OCI-LY1 (cell line): ENCODE measurements around the gene ACAP2.

ENCODE experiments used
- H2AFZ ChIP-seq: fragments of 200-600 bp; sonication (generic), shearing (Covaris generic); 2 replicates; pipeline ENCODE4 v1.6.0; 2014; ENCODE audit warnings: antibody characterized with exemption, mild to moderate bottlenecking, low read length
- H3F3A ChIP-seq: fragments of 200-600 bp; sonication (generic), shearing (Covaris generic); 2 replicates; pipeline ENCODE4 v1.6.0; 2014; ENCODE audit warnings: mild to moderate bottlenecking, antibody characterized with exemption, low read length, moderate library complexity; ENCODE audit not compliant: insufficient read depth
- H3K27ac ChIP-seq: fragments of 200-600 bp; sonication (generic); 2 replicates; pipeline ENCODE4 v1.5.1; 2014; ENCODE audit warnings: low read length, mixed run types, mild to moderate bottlenecking, low read depth; ENCODE audit not compliant: poor library complexity, severe bottlenecking
- H3K27me3 ChIP-seq: fragments of 200-600 bp; sonication (generic); 2 replicates; pipeline ENCODE4 v1.6.0; 2014; ENCODE audit warnings: antibody characterized with exemption, mild to moderate bottlenecking, low read length, moderate library complexity; ENCODE audit not compliant: insufficient read depth
- H3K36me3 ChIP-seq: fragments of 200-600 bp; sonication (generic); 2 replicates; pipeline ENCODE4 v1.6.1; 2014; ENCODE audit warnings: mild to moderate bottlenecking, antibody characterized with exemption, low read length, moderate library complexity, mixed read lengths; ENCODE audit not compliant: insufficient read depth
- H3K4me1 ChIP-seq: fragments of 200-600 bp; sonication (generic); 2 replicates; pipeline ENCODE4 v1.5.1; 2014; ENCODE audit warnings: mild to moderate bottlenecking, low read length, moderate library complexity; ENCODE audit not compliant: insufficient read depth, severe bottlenecking
- H3K4me2 ChIP-seq: fragments of 200-600 bp; sonication (generic), shearing (Covaris generic); 2 replicates; pipeline ENCODE4 v1.6.1; 2014; ENCODE audit warnings: low read length
- H3K4me3 ChIP-seq: fragments of 200-600 bp; sonication (generic); 2 replicates; pipeline ENCODE4 v1.5.1; 2014; ENCODE audit warnings: low read length, low read depth, mild to moderate bottlenecking, mixed read lengths; ENCODE audit not compliant: poor library complexity, severe bottlenecking
- H3K79me2 ChIP-seq: fragments of 200-600 bp; shearing (Covaris generic); 2 replicates; pipeline ENCODE4 v1.6.1; 2016; ENCODE audit warnings: mixed run types, low read length, mixed read lengths; ENCODE audit not compliant: insufficient read depth
- H3K9ac ChIP-seq: fragments of 200-600 bp; sonication (generic), shearing (Covaris generic); 2 replicates; pipeline ENCODE4 v1.6.1; 2014; ENCODE audit warnings: mild to moderate bottlenecking, low read length, mixed read lengths
- H3K9me2 ChIP-seq: fragments of 200-600 bp; sonication (generic), shearing (Covaris generic); 2 replicates; pipeline ENCODE4 v1.6.1; 2014; ENCODE audit warnings: low read depth, mild to moderate bottlenecking, low read length, mixed read lengths
- H3K9me3 ChIP-seq: fragments of 200-600 bp; shearing (Covaris generic); 2 replicates; pipeline ENCODE4 v1.6.1; 2014; ENCODE audit warnings: low read length, mixed read lengths
- H4K20me1 ChIP-seq: fragments of 200-600 bp; sonication (generic), shearing (Covaris generic); 2 replicates; pipeline ENCODE4 v1.6.0; 2016; ENCODE audit warnings: mild to moderate bottlenecking, low read length; ENCODE audit not compliant: insufficient read depth
- EZH2 ChIP-seq: fragments of 200-600 bp; sonication (generic), shearing (Covaris generic); IDR thresholded peaks from 2 replicates; pipeline ENCODE4 v1.8.0; 2017; ENCODE audit warnings: borderline replicate concordance, mixed run types, mild to moderate bottlenecking, antibody characterized with exemption, low read length, moderate library complexity, mixed read lengths
- TF ChIP-seq, protein P1 (sequence below): fragments of 200-600 bp; sonication (generic), shearing (Covaris generic); IDR thresholded peaks from 2 replicates; pipeline ENCODE4 v1.5.1; 2017; ENCODE audit warnings: mild to moderate bottlenecking, antibody characterized with exemption, low read length, moderate library complexity, mixed read lengths

ACAP2 gene

DNA sequence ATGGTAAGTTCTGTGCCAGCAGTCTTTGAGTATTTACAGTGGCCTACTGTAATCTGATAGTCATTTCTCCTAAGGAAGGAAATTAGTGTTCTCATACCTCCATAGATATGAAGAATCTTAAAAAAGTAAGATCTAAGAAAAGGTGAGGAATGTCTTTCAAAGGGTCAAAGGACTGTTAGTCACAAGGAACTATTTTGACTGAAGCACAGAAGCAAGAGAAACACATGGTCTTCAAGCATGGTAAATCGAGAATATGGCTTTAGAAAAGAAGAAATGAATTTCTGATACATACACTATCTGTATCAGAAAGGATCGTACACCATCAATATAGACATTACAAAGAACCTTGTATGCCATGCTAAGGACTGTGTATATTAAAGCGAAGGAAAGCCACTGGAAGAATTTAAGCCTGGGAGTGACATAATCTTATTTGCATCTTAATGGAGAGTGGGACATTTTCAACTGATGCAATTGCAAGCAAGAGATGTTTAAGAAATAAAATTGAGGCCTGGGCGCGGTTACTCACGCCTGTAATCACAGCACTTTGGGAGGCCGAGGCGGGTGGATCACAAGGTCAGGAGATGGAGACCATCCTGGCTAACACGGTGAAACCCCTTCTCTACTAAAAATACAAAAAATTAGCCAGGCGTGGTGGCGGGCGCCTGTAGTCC is 5.5 kb upstream of the ACAP2 start:
- H3K4me1 ChIP-seq = peaks cover 22% of the 10 kb centered on the region
- H3K36me3 ChIP-seq = no peaks in the 10 kb centered on the region
- H3K27me3 ChIP-seq = no peaks in the 10 kb centered on the region
- H3K9ac ChIP-seq = no peak overlapping the region
- H3F3A ChIP-seq = no peaks in the 10 kb centered on the region
- H3K27ac ChIP-seq = no peak overlapping the region
- no peak overlapping the region for H3K4me2 ChIP-seq
- no peak overlapping the region for H3K4me3 ChIP-seq
- TF ChIP-seq EZH2 = no peak
- TF ChIP-seq, protein P1, sequence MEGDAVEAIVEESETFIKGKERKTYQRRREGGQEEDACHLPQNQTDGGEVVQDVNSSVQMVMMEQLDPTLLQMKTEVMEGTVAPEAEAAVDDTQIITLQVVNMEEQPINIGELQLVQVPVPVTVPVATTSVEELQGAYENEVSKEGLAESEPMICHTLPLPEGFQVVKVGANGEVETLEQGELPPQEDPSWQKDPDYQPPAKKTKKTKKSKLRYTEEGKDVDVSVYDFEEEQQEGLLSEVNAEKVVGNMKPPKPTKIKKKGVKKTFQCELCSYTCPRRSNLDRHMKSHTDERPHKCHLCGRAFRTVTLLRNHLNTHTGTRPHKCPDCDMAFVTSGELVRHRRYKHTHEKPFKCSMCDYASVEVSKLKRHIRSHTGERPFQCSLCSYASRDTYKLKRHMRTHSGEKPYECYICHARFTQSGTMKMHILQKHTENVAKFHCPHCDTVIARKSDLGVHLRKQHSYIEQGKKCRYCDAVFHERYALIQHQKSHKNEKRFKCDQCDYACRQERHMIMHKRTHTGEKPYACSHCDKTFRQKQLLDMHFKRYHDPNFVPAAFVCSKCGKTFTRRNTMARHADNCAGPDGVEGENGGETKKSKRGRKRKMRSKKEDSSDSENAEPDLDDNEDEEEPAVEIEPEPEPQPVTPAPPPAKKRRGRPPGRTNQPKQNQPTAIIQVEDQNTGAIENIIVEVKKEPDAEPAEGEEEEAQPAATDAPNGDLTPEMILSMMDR = no peak
- no peaks in the 10 kb centered on the region for H3K9me2 ChIP-seq
- no peaks in the 10 kb centered on the region for H3K79me2 ChIP-seq
- no peak overlapping the region for H2AFZ ChIP-seq
- no peaks in the 10 kb centered on the region for H3K9me3 ChIP-seq
- no peaks in the 10 kb centered on the region for H4K20me1 ChIP-seq

DNA sequence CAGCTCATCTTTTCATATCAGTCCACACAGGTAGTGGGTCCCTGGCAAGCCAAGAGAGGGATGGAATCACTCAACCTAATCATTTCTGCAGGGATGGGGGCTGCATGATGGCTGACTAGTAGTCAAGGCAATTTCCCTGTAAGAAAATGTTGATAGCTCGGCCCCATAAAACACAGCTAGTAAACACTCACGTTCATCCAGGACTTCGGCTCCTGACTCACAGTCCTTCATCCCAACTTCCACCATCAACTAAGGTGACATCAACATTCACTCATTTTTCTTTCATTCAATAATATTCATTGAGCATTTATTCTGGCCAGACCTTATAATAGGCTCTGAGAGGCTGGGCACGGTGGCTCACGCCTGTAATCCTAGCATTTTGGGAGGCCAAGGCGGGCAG is 4.4 kb upstream of the ACAP2 start:
- Histone ChIP-seq H3F3A (no peaks in the 10 kb centered on the region), H3K4me1 (peaks cover 24% of the 10 kb centered on the region), H3K27ac (no peak overlapping the region), H3K9ac (no peak overlapping the region), H3K27me3 (no peaks in the 10 kb centered on the region), H3K4me2 (no peak overlapping the region), H2AFZ (no peak overlapping the region), H3K36me3 (no peaks in the 10 kb centered on the region), H4K20me1 (no peaks in the 10 kb centered on the region), H3K9me3 (no peaks in the 10 kb centered on the region), H3K79me2 (no peaks in the 10 kb centered on the region), H3K9me2 (no peaks in the 10 kb centered on the region), H3K4me3 (no peak overlapping the region)
- TF ChIP-seq, protein P1 = no peak
- no peak for TF ChIP-seq EZH2

DNA sequence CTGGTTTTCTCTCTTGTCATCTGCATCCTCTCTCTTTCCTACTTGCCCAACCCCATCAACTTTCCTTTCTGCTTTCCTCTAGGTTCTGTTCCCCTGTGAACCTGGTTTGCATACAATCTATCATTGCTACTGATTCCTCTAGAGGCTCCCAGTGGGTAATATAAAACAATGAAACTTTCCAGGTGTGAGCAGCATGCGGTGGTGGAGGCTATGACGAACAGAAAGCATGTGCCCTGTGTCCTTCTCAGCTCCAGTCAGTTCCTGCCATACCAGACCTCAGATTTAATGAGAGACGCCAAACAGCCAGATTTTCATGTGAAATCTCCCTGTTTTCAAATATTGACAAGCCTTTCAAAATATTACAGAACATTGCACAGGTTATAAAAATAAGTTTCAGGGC is 3.5 kb upstream of the ACAP2 start:
- Histone ChIP-seq H2AFZ (no peak overlapping the region), H3K4me2 (0 out of 2 replicates have a peak overlapping the region, but pooled peaks have one; percentile 1)

More for the DNA sequence above, 3.5 kb upstream of the ACAP2 start:
- Histone ChIP-seq H3K4me3 (no peak overlapping the region), H3K9me3 (no peaks in the 10 kb centered on the region), H3K27me3 (no peaks in the 10 kb centered on the region), H3K79me2 (peaks cover 5% of the 10 kb centered on the region), H3K36me3 (no peaks in the 10 kb centered on the region), H3K27ac (no peak overlapping the region), H3K9ac (no peak overlapping the region), H3K4me1 (peaks cover 25% of the 10 kb centered on the region), H4K20me1 (no peaks in the 10 kb centered on the region), H3F3A (no peaks in the 10 kb centered on the region), H3K9me2 (no peaks in the 10 kb centered on the region)
- TF ChIP-seq EZH2 = no peak
- TF ChIP-seq, protein P1 = peak; percentile 8; the same call in 1 of the 2 replicates
